H1 (cell line): Measurements from ENCODE around the gene SNX27. TPM values are rescaled to one million over a fixed set of nuclear protein-coding genes. Genes with fewer than 3 reads are reported as not detected.

Experiments
- CTCF ChIA-PET: fragments of 300-600 bp; sonication (Branson Sonifier 250); formaldehyde crosslinking; loops from one replicate; lab custom pipeline; 2021; ENCODE audit not compliant: partially characterized antibody; lab: Charles Lee
- POLR2A ChIA-PET: fragments of 300-600 bp; sonication (Branson Sonifier 250); formaldehyde crosslinking; loops from one replicate; lab custom pipeline; 2021; ENCODE audit warnings: inconsistent platforms; ENCODE audit not compliant: partially characterized antibody; lab: Charles Lee
- DNase-seq, 2 experiments: peaks; one replicate each; pipeline versions ENCODE4 v3.0.0 to v3.0.0-alpha.2; 2010 to 2022; ENCODE audit warnings: low spot score in 2 of 2, low read depth in 1 of 2, mixed read lengths in 1 of 2
- FAIRE-seq: peaks from 2 replicates; lab custom pipeline; 2011; peaks lifted over from hg19 to GRCh38; lab: Jason Lieb, UNC
- H2AFZ ChIP-seq: 2 replicates; pipeline ENCODE4 v1.8.1; 2012; ENCODE audit warnings: low read length, inconsistent platforms
- H2AK5ac ChIP-seq: 2 replicates; pipeline ENCODE4 v1.6.1; 2013; ENCODE audit warnings: low read depth, low read length
- H2BK120ac ChIP-seq: replicated peaks from 2 replicates; pipeline ENCODE3; 2013; ENCODE audit warnings: low read depth, low read length, inconsistent platforms
- H2BK12ac ChIP-seq: 2 replicates; pipeline ENCODE4 v1.6.1; 2013; ENCODE audit warnings: low read depth, low read length
- H2BK15ac ChIP-seq: 2 replicates; pipeline ENCODE4 v1.6.1; 2013; ENCODE audit warnings: low read length
- H2BK20ac ChIP-seq: 2 replicates; pipeline ENCODE4 v1.6.1; 2013; ENCODE audit warnings: low read length
- H2BK5ac ChIP-seq: 2 replicates; pipeline ENCODE4 v1.6.1; 2013; ENCODE audit warnings: low read depth, low read length
- H3K14ac ChIP-seq: 2 replicates; pipeline ENCODE4 v1.6.1; 2013; ENCODE audit warnings: inconsistent platforms; ENCODE audit not compliant: insufficient read length
- H3K18ac ChIP-seq: 2 replicates; pipeline ENCODE4 v1.6.1; 2013; ENCODE audit warnings: low read length; ENCODE audit errors: extremely low read depth
- H3K23ac ChIP-seq: 2 replicates; pipeline ENCODE4 v1.6.1; 2013; ENCODE audit warnings: inconsistent platforms; ENCODE audit not compliant: insufficient read length
- H3K23me2 ChIP-seq: 2 replicates; pipeline ENCODE4 v1.6.1; 2013; ENCODE audit warnings: low read depth, low read length
- H3K27ac ChIP-seq: 2 replicates; pipeline ENCODE4 v1.6.1; 2011; ENCODE audit warnings: low read depth, low read length, inconsistent platforms
- H3K27me3 ChIP-seq, 4 experiments: replicated peaks in 1 of 4; 1 replicate in 1 of 4; 2 replicates in 3 of 4; pipeline versions ENCODE4 v1.6.1 to v1.8.1; 2011 to 2013; ENCODE audit warnings: low read length in 3 of 4, mild to moderate bottlenecking in 3 of 4, inconsistent platforms in 2 of 4, mixed read lengths in 2 of 4, moderate library complexity in 1 of 4; ENCODE audit not compliant: control insufficient read depth in 3 of 4, insufficient read depth in 3 of 4; ENCODE audit errors: extremely low read depth in 1 of 4
- H3K36me3 ChIP-seq, 4 experiments: 2 replicates each; pipeline versions ENCODE4 v1.6.1 to v1.8.1; 2011 to 2013; ENCODE audit warnings: mild to moderate bottlenecking in 4 of 4, low read length in 3 of 4, moderate library complexity in 2 of 4, control low read depth in 1 of 4, inconsistent platforms in 1 of 4; ENCODE audit not compliant: insufficient read depth in 4 of 4, control insufficient read depth in 2 of 4
- H3K4ac ChIP-seq: replicated peaks from 2 replicates; pipeline ENCODE3; 2013; ENCODE audit warnings: low read length, low read depth, mixed read lengths, inconsistent platforms; ENCODE audit not compliant: insufficient read length
- H3K4me1 ChIP-seq, 4 experiments: replicated peaks in 1 of 4; 1 replicate in 1 of 4; 2 replicates in 3 of 4; pipeline versions ENCODE4 v1.6.1 to v1.8.1; 2011 to 2013; ENCODE audit warnings: low read length in 3 of 4, inconsistent platforms in 2 of 4, mixed read lengths in 1 of 4; ENCODE audit not compliant: insufficient read depth in 4 of 4, control insufficient read depth in 3 of 4
- H3K4me2 ChIP-seq, 2 experiments: 2 replicates each; pipeline versions ENCODE4 v1.6.1 to v1.8.1; 2011 to 2013; ENCODE audit warnings: low read depth in 2 of 2, low read length in 2 of 2, control low read depth in 1 of 2, inconsistent platforms in 1 of 2, mild to moderate bottlenecking in 1 of 2; ENCODE audit not compliant: insufficient read depth in 1 of 2
- H3K4me3 ChIP-seq, 4 experiments: fragments of 200-600, 300-600 bp in 1 of 4; sonication (generic), shearing (Covaris generic), sonication (Bioruptor Twin) in 1 of 4; 2 replicates each; pipeline versions ENCODE4 v1.5.1 to v1.8.1; 2011 to 2016; ENCODE audit warnings: low read length in 4 of 4, low read depth in 3 of 4, control low read depth in 2 of 4, inconsistent platforms in 2 of 4, mild to moderate bottlenecking in 2 of 4, mixed read lengths in 1 of 4, moderate library complexity in 1 of 4; ENCODE audit not compliant: insufficient read depth in 2 of 4; ENCODE audit errors: extremely low read depth in 1 of 4
- H3K56ac ChIP-seq: replicated peaks from 2 replicates; pipeline ENCODE3; 2013; ENCODE audit warnings: low read depth, mild to moderate bottlenecking, mixed read lengths, low read length, inconsistent platforms; ENCODE audit not compliant: insufficient read length
- H3K79me1 ChIP-seq: 2 replicates; pipeline ENCODE4 v1.6.1; 2013; ENCODE audit warnings: low read depth, low read length, control low read depth
- H3K79me2 ChIP-seq, 2 experiments: 2 replicates each; pipeline versions ENCODE4 v1.6.1 to v1.8.1; 2012 to 2013; ENCODE audit warnings: low read length in 2 of 2, mild to moderate bottlenecking in 2 of 2, inconsistent platforms in 1 of 2; ENCODE audit not compliant: insufficient read depth in 2 of 2, control insufficient read depth in 1 of 2
- H3K9ac ChIP-seq, 4 experiments: replicated peaks in 1 of 4; 1 replicate in 1 of 4; 2 replicates in 3 of 4; pipeline versions ENCODE4 v1.6.1 to v1.8.1; 2011 to 2013; ENCODE audit warnings: low read depth in 3 of 4, low read length in 3 of 4, control low read depth in 2 of 4, mild to moderate bottlenecking in 2 of 4, moderate library complexity in 2 of 4, inconsistent platforms in 1 of 4; ENCODE audit errors: extremely low read depth in 1 of 4
- H3K9me3 ChIP-seq, 2 experiments: 2 replicates each; pipeline versions ENCODE4 v1.6.1 to v1.8.1; 2012 to 2013; ENCODE audit warnings: mild to moderate bottlenecking in 2 of 2, moderate library complexity in 2 of 2, control low read depth in 1 of 2, inconsistent platforms in 1 of 2, low read depth in 1 of 2, low read length in 1 of 2, mixed read lengths in 1 of 2; ENCODE audit not compliant: insufficient read depth in 2 of 2
- H4K20me1 ChIP-seq, 2 experiments: replicated peaks in 1 of 2; 2 replicates each; pipeline versions ENCODE3 to v1.8.1; 2011 to 2013; ENCODE audit warnings: inconsistent platforms in 2 of 2, low read length in 2 of 2, mild to moderate bottlenecking in 1 of 2; ENCODE audit not compliant: insufficient read depth in 2 of 2, control insufficient read depth in 1 of 2
- H4K5ac ChIP-seq: 2 replicates; pipeline ENCODE4 v1.6.1; 2013; ENCODE audit warnings: low read length, low read depth, mixed read lengths, inconsistent platforms; ENCODE audit not compliant: insufficient read length
- H4K8ac ChIP-seq: 2 replicates; pipeline ENCODE4 v1.8.0; 2013; ENCODE audit warnings: mild to moderate bottlenecking, moderate library complexity, low read length, inconsistent platforms; ENCODE audit not compliant: insufficient read depth; ENCODE audit errors: extremely low read depth
- H4K91ac ChIP-seq: replicated peaks from 2 replicates; pipeline ENCODE3; 2013; ENCODE audit warnings: low read length, mixed read lengths, inconsistent platforms; ENCODE audit not compliant: insufficient read length
- HDAC2 ChIP-seq, 2 experiments: fragments of 300-600 bp in 1 of 2; sonication (generic) in 1 of 2; IDR thresholded peaks; 2 replicates each; pipeline ENCODE4 v1.6.1; 2011 to 2012; ENCODE audit warnings: low read depth in 2 of 2, low read length in 2 of 2, mild to moderate bottlenecking in 2 of 2, moderate library complexity in 2 of 2, borderline replicate concordance in 1 of 2, inconsistent platforms in 1 of 2
- KDM4A ChIP-seq: IDR thresholded peaks from one replicate; pipeline ENCODE4 v1.7.1; 2012; ENCODE audit warnings: low read depth, mild to moderate bottlenecking, moderate library complexity, low read length, inconsistent platforms; ENCODE audit not compliant: severe bottlenecking
- KDM5A ChIP-seq: fragments of 200-600 bp; IDR thresholded peaks from 2 replicates; pipeline ENCODE4 v1.7.1; 2012; ENCODE audit warnings: mild to moderate bottlenecking, low read length, inconsistent platforms, mixed read lengths
- NANOG ChIP-seq: IDR thresholded peaks from 2 replicates; pipeline ENCODE4 v1.6.1; 2011; ENCODE audit warnings: low read length, low read depth, mild to moderate bottlenecking, inconsistent platforms; ENCODE audit not compliant: insufficient read depth, poor library complexity, severe bottlenecking
- SP2 ChIP-seq: IDR thresholded peaks from 2 replicates; pipeline ENCODE4 v1.6.1; 2012; ENCODE audit warnings: mild to moderate bottlenecking, low read length, inconsistent platforms
- SRF ChIP-seq: IDR thresholded peaks from 2 replicates; pipeline ENCODE4 v1.6.1; 2011; ENCODE audit warnings: mild to moderate bottlenecking, low read depth, low read length, moderate library complexity
- TAF7 ChIP-seq: optimal IDR thresholded peaks from 2 replicates; pipeline ENCODE3; 2011; ENCODE audit warnings: low read depth, mild to moderate bottlenecking, inconsistent platforms, low read length, moderate library complexity, borderline replicate concordance
- WGBS, 2 experiments: shearing (Covaris generic) in 1 of 2; methylation state at CpG; one replicate each; pipeline versions ENCODE4 v1.1.6 to v1.1.7; 2013 to 2015; ENCODE audit warnings: low lambda C conversion rate in 2 of 2, mixed read lengths in 2 of 2, inconsistent platforms in 1 of 2, low coverage in 1 of 2, missing lambda C conversion rate in 1 of 2; ENCODE audit not compliant: insufficient replicate concordance in 2 of 2, insufficient coverage in 1 of 2, insufficient read length in 1 of 2; ENCODE audit errors: extremely low coverage in 1 of 2, missing lambda C conversion rate in 1 of 2; 5-methylcytosine and 5-hydroxymethylcytosine counted together
- polyA plus RNA-seq, 7 experiments: library from polyadenylated mRNA; depleted of rRNA in 3 of 7; stranded (reverse) in 5 of 7; unstranded in 2 of 7; fragments of >200 nt in 5 of 7; fragments of 200-250 nt in 2 of 7; gene quantifications; 1 replicate in 5 of 7; 2 replicates in 1 of 7; 4 replicates in 1 of 7; pipeline versions ENCODE4 v1.2.1 to v1.2.3, GENCODE V29; 2011 to 2013; ENCODE audit warnings: missing spikeins in 2 of 7, mixed read lengths in 2 of 7
- total RNA-seq: library from RNA; stranded (reverse); fragmentation: NEBNext Ultra II Directional; extraction: Animal tissue kit (Norgen Biotek cat#: 25700); gene quantifications from 2 replicates; pipeline ENCODE4 v1.2.1, GENCODE V29; 2021
- TF ChIP-seq, protein P1 (sequence below): IDR thresholded peaks from 2 replicates; pipeline ENCODE4 v1.6.1; 2012; ENCODE audit warnings: low read length, inconsistent platforms

Gene SNX27
- total and polyA plus RNA-seq, 2 of the 8 experiments (the other 6 are each of a cell fraction or from before 2014, with no cell fraction given): 23.4 to 65.4 TPM

GRCh38 chr1:151680391-151680790, 68.5 kb downstream of the SNX27 start:
- H2AK5ac ChIP-seq: no peak overlapping the region
- no peak overlapping the region for H2BK120ac ChIP-seq
- no peaks in the 10 kb centered on the region for H3K9me3 ChIP-seq
- FAIRE-seq (no peak), DNase-seq (no peak)
- H3K4me1 ChIP-seq: no peaks in the 10 kb centered on the region
- TF ChIP-seq SP2 (no peak), NANOG (no peak), KDM5A (no peak), KDM4A (no peak), TAF7 (no peak), SRF (no peak), HDAC2 (IDR thresholded peaks at IDR 0.05; ENCODE audit: borderline replicate concordance in 1 of 2, low read depth in 2 of 2, low read length in 2 of 2) (no peak)
- TF ChIP-seq, protein P1, sequence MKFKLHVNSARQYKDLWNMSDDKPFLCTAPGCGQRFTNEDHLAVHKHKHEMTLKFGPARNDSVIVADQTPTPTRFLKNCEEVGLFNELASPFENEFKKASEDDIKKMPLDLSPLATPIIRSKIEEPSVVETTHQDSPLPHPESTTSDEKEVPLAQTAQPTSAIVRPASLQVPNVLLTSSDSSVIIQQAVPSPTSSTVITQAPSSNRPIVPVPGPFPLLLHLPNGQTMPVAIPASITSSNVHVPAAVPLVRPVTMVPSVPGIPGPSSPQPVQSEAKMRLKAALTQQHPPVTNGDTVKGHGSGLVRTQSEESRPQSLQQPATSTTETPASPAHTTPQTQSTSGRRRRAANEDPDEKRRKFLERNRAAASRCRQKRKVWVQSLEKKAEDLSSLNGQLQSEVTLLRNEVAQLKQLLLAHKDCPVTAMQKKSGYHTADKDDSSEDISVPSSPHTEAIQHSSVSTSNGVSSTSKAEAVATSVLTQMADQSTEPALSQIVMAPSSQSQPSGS: no peak
- H2BK15ac ChIP-seq: no peak overlapping the region
- no peak overlapping the region for H4K5ac ChIP-seq
- no peak overlapping the region for H3K9ac ChIP-seq
- no peak overlapping the region for H3K4ac ChIP-seq
- no peak overlapping the region for H3K56ac ChIP-seq
- H4K20me1 ChIP-seq: no peaks in the 10 kb centered on the region
- no peak overlapping the region for H2AFZ ChIP-seq
- no peak overlapping the region for H3K14ac ChIP-seq
- no peak overlapping the region for H2BK20ac ChIP-seq
- H3K79me2 ChIP-seq: no peaks in the 10 kb centered on the region
- H3K4me2 ChIP-seq: no peak overlapping the region
- H3K4me3 ChIP-seq: no peak overlapping the region
- peaks cover 0 to 5% (median 0%) of the 10 kb centered on the region in 4 experiments; a peak in 3 of 8 replicates for H3K36me3 ChIP-seq
- no peak overlapping the region for H3K23ac ChIP-seq
- WGBS, 2 experiments: 81% methylated on average over 4 of the region's 4 CpGs; no CpG with 5 or more reads in 1 of the 2 experiments
- H2BK5ac ChIP-seq: no peak overlapping the region
- H3K18ac ChIP-seq: no peak overlapping the region
- no peak overlapping the region for H4K8ac ChIP-seq
- H4K91ac ChIP-seq: no peak overlapping the region
- no peak overlapping the region for H3K27ac ChIP-seq
- no peaks in the 10 kb centered on the region for H3K79me1 ChIP-seq
- CTCF ChIA-PET: interaction anchor here (0.7 to 1.9 kb wide), 3 partner anchors 13 to 109 kb away, joined by 3 to 8 read pairs (median 3); no protein-coding TSS in a partner anchor
- H3K23me2 ChIP-seq: no peaks in the 10 kb centered on the region; the same call in 1 of the 2 replicates
- H2BK12ac ChIP-seq: no peak overlapping the region
- H3K27me3 ChIP-seq: no peaks in the 10 kb centered on the region
- POLR2A ChIA-PET: no interaction called here
